HG02981 (cell line): ENCODE results near the gene TSPAN14.
"Not testable (repeated sequence)": the region's sequence is repeated elsewhere in the genome, so short reads cannot be mapped to it uniquely, and the experiment has no call there.

ENCODE experiments used
- ATAC-seq: cut with Tn5 transposase; IDR thresholded peaks from one replicate; pipeline ENCODE4 v1.9.1; 2021; ENCODE audit warnings: mild to moderate bottlenecking, moderate library complexity; ENCODE audit not compliant: unreplicated experiment

Gene TSPAN14

DNA sequence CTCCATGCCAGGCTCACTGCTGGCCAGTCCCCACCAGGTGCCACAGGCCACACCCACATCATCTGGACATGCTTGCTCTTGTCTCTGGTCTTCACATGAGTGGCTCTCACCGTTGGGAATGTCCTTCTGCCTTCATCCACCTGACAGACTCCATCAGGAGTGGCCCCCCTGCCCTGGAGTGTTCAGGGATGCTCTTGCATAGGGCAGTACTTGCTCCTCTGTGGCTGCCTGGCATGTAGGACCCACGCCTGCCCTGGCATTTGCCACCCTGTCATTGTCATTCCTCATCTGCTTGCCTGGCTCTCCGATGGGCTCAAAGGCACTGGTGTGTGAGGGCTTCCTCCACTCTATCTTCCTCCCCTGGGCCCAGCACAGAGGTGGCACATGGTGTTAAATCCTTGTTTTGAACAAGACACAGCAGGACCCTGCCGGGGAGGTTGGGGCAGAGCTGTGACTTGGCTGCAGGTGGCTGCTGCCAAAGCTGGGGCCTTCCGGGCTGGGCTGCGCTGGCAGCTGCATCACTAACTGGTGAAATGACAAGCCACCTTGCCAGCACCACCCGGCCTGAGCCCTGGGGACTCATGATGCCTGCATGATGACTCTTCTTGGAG lies 85.4 kb downstream of the TSPAN14 start:
- no peak for ATAC-seq

DNA sequence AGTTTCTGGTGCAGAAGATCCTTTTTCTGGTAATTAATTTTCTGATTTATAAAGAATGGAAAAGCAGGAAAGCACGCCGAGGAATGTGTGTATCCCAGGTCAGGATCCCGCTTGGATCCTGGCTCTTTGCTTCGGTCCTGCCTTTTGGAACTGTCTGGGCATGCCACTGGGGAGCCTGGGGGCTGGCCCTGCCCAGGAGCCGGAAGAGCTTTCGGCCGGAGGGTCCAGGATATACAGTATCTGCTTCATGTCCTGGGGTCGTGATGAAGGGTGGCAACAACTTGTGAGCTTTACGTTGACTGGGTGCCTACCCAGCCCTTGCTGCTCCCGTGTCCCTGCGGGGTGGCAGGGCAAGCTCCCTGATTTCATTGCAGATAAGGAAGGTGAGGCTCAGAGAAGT lies 86.0 kb downstream of the TSPAN14 start:
- no peak for ATAC-seq

DNA sequence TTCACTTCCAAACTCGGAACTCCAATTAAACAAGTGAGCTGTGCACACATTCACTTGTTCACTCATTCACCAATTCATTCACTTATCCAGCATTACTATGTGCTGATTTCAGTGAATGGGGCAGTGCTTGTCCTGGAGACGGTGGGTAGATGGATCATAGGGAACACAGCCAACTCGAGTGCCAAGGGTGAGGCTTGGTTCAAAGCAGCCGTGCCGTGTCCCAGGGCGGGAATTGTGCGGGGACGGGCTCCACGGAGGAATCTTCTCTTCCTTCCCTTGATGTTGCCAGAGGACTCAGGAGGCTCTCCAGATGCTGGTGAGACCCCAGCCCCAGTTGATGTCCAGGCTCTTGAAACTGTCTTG lies 86.5 kb downstream of the TSPAN14 start:
- no peak for ATAC-seq

DNA sequence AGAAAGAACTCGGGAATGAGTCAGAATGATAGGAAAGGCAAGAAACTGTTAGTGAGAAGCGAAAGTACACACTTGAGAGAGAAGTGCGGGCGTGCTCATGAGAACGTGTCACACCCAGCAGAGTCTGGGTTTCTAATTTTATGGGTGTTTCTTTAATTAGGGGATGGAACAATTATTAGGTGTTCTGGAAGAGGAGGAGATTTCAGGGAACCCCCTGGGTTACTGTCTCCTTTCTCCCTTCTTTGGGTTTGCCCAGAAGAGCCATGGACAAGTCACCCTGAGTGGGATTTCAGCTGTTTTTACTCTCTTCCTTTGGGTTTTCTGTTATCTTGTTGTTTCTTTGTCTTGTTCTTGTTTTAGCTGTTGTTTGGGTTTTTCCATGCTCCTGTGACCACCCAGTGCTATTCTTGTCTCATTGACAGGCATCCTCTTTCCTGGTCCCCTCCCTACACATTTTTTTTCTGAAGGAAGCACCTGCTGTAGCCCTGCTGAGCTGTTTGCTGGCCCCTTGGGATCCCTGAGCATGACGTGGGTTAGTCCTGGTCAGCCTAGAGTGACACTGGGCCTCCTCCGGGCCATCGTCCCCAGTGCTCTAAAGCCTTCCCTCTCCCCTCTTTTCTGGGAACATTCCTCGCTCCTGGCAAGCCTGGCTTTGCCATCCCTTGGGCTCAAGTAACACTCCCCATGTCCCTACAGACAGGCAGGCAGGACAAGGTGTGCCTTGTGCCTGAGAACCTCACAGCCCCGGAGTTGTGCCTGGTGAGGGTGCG lies 87.1 kb downstream of the TSPAN14 start:
- ATAC-seq, result peak; percentile 49

DNA sequence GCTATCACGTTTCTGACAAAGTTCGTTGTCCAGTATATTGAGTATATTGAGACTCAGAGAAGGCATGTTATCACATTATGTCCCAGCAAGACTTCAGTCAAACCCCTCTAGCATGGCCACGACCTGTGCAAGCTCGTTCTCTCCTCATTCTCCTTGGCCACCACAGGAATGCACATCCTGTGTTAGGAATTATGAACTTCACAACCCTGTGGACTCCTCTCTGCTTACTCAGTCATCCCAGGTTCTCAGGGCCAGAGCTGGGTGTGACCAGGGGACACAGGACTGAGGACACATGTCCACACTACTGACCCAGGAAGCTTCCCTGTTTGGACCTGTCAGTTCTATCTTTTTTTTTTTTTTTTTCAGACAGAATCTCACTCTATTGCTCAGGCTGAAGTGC lies 87.9 kb downstream of the TSPAN14 start:
- no peak for ATAC-seq

DNA sequence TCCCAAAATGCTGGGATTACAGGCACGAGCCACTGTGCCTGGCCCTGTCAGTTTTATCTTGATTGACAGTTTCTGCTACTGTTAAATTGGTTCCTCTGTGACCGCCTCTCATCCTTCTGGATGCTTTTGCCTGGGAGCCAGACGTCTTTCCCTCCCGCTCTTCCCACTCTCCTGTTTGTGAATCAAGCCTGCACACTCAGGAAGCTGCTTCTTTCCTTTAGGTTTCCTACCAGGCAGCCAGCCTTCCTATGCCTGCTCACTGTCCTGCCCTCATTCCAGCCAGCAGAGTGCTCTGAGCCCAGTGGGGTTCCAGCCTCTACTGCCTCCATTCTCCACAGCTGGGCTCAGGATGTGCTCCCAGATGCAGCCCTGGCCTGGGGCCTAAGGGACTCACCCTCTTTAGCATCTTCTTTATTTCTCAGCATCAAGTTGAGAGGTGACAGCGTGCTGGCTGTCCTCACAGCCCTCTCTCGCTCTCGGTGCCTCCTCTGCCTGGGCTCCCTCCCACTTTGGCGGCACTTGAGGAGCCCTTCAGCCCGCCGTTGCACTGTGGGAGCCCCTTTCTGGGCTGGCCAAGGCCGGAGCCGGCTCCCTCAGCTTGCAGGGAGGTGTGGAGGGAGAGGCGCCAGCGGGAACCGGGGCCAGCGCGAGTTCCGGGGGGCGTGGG lies 88.7 kb downstream of the TSPAN14 start:
- no peak for ATAC-seq

DNA sequence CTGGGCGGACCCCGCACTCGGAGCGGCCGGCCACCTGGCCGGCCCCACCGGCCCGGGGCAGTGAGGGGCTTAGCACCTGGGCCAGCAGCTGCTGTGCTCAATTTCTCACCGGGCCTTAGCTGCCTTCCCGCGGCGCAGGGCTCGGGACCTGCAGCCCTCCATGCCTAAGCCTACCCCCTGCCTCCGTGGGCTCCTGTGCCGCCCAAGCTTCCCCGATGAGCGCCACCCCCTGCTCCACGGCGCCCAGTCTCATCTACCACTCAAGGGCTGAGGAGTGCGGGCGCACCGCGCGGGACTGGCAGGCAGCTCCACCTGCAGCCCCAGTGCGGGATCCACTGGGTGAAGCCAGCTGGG lies 89.2 kb downstream of the TSPAN14 start:
- ATAC-seq, result not testable (repeated sequence)

DNA sequence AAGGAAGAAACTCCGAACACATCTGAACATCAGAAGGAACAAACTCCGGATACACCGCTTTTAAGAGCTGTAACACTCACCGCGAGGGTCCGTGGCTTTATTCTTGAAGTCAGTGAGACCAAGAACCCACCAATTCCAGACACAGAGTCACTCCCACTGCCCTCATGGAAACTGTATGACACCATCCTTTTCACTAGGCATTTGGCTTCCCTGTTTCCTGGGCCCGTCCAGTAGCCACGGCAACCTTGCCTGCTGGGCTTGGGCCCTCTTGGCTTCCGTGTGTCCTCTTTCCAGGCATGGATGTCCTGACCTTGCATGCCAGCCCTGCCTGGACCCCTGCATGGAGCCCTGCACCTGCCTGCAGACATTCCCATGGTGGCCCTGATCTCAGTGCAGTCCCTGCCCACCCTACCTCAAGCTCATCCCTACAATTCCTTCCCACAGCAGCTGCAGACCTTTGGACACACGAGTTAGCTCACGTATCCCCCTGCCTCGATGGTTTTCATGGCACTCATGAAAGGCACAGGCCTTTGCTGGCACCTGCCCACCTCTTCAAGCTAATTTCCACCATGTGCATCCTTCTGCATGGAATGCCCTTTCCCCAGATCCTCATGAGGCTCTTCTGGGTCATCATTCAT lies 90.3 kb downstream of the TSPAN14 start:
- ATAC-seq, result no peak

DNA sequence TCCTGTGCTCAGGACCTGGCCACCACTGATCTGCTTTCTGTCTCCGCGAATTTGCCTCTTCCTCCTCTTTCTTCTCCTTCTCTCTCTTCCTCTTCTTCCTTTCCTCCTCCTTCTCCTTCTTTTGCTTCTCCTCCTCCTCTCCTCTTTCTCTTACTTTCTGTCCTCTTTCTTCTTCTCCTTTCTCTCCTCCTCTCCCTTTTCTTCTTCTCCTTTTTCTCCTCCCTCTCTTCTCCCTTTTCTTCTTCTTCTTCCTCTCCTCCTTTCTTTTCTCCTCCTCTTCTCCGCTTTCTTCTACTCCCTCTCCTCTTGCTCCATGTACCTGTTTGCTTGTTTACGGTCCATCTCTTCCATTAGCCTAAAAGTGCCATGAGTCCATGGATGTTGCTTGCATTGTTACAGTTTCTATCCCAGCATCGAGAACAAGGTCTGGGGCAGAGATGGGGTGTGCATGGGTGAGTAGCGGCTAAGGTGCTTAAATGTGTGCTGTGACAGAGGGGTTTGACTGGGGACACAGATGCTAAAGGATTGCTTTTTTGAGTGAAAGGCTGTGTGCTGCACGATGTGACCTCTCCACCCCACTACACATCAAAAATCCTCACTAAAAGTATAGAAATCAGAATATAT lies 91.3 kb downstream of the TSPAN14 start:
- ATAC-seq, result no peak

DNA sequence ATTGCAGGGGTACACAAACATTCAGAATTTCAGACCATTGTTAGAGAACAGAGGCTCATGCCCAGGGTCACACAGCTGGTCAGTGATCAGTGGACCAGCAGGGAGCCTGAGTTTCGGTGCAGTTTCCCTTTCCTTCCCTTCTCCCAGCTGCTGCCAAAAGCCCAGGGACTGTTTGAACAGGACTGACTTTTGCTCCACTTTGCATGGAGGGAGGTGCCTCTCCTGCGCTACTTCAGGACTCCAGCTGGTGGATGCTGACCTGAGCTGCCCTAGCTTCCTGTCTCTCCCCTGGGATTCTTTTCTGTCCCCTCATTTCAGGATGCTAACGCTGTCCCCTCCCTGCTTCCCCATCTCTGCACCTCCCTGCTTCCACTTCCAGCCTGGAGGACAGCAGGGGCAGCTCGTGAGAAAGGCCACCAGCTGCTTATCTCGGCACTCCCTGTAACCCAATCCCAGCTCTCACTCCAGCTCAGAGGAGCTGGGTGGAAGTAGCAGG lies 98.1 kb downstream of the TSPAN14 start:
- ATAC-seq, result no peak

DNA sequence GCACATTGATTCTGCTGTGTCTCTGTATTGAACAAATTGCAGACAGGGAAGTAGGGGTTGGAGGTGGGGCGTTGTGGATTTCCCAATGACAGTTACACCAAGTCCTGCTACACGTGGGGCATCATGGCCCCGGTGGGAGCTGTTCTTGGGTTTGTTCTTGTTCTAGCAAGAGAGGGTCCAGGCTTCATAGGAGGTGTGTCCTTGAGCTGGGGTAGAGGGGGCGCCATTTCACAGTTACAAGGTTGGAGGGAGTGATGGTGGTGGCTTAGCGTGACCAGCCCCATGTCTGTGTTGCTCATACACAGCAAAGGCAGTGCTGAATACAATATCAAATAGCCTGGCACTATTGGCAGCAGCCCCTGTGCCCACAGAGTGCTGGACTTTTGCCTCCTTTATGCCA lies 99.3 kb downstream of the TSPAN14 start:
- ATAC-seq, result no peak

DNA sequence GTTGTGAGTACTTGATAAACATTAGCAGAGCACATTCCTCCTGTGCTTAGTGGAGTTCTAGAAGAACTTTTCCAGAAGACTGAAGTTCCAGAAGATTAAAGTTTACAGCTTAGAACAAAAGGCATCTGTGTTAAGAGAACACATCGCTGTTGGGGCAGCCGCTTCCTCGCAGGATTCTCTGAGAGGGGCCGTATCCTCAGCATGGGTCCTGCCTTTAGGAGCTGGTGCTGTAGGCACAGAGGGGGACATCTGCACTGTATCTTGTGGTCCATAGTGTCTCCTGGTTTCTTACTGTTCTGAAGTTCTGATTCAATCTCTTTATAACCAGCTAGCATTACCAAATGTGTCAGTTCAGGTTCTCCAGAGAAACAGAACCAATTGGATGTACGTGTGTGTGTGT lies 99.9 kb downstream of the TSPAN14 start:
- ATAC-seq, result no peak

DNA sequence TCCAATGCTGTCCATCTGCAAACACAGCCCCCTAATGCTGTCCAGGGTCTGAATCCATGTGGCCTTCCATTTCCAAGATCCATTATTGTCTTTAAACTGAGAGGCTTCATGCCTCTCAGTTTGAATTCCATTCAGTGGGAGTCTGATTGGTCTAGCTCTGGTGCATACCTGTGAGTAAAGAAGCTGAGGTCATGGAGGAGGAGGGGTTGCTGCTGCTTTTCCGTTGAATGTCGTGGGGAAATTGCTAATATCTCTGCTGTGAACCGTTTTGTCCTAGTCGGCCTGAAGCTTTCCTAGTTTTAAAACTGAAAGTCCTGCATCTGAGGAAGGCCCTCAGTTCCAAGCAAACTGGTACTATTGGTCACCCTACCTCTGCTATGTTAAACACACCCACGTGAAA lies 101.3 kb downstream of the TSPAN14 start:
- no peak for ATAC-seq

DNA sequence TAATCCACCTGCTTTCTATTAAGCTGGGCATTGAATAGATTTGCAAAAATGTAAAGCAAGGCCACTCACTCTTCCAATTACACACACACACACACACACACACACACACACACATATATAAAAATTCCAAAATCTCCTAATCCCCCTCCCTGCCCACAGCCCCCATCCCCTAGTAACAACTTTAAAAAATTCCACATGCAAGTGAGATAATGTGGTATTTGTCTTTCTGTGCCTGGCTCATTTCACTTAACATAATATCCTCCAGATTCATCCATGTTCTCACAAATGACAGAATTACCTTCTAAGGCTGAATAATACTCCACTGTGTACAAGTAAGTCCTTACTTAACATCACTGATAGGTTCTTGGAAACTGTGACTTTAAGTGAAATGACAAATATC lies 107.8 kb downstream of the TSPAN14 start:
- no peak for ATAC-seq

DNA sequence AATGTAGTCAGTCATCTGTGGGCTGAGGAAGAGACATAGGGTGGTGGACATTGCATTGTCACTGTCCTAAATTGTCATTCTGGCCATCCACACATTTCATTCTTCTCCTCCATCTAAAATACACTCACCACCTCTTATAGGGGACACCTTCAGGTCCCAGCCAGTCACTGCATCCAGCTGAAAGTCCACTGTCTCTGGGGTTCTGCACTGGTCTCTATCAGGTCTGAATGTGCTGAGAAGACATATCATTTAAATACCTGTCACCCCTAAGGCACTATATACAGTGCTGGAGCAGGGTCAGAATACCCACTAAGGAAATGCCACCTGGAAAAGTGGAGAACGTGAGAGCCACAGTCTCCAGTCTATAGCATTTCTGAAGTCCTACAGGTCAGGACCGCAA lies 113.2 kb downstream of the TSPAN14 start:
- no peak for ATAC-seq

DNA sequence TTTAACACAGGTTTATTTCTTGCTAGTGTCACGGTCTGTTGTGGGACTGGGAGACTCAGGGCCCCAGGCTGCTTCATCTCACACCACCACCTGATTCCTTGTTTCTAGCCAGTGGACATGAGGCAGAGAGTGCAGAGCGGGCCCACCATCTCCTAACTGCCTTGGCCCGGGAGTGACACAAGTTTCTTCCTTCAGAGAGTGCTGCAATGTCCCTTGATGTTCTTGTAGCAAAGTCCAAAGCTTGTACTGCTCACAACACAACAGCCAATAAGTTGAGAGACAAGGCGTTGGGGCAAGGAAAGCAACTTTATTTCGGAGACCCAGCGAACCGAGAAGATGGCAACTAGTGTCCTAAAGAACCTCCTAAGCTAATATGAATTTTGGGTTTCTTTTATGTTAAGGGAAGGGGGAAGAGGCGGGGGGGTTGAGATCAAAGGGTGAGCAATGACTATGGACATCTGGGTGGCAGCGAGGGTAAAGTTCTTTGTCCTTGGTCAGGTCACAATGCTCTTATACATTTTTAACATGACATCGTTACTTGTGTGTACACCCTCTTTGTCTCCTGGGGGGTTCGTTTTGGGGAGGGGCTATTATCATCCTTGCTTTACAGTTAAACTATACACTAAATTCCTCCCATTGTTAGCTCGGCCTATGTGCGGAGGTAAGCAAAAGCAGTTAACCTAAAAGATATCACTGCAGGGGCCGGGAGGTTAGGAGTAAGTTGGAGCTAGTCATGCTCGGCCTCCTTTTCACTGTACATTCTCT lies 115.2 kb downstream of the TSPAN14 start:
- ATAC-seq, result no peak

DNA sequence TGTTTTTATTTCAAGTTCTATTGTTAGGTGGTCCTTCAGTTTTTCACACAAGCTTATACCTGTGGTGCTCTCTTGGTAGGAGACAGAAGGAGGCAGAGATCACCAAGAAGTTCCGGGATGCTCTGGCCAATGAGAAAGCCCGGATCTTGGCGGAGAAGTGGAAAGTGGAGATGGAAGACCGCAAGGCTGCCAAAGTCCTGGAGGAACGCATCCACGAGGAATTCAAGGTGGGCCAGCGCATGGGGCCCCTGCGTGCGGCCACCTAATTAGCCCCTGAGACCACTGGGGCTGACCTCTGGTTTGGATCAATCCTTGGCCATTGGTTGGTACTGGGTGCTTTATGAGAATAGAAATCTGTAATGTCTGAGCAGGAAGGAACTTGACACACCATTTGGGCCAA lies 117.2 kb downstream of the TSPAN14 start:
- no peak for ATAC-seq

DNA sequence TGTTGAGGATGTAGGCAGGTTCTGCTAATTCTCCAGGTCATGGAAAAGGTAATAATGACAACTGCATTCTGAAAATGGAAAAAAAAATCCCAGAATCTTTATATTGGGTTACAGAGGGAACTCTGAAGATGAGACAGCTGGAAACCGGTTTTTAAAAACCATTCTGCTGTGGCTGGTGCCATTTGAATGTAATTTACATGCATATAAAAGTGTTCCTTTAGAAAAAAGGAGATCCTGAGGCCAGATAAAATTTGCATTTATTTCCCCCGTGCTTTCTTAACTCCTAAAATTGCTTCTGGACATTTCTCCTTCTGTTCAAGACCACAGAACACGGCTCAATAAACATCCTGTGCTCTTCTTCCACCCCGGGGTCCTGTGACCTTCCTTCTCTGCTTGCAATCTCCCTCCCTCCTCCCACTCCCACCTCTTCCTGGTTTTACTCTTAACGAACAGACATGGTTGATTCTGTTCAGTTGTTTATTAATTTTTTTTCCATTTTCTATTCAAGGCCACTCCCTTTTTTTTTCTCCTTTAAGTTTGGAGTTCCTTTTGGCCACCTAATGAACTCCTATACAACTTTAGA lies 125.2 kb downstream of the TSPAN14 start:
- no peak for ATAC-seq

DNA sequence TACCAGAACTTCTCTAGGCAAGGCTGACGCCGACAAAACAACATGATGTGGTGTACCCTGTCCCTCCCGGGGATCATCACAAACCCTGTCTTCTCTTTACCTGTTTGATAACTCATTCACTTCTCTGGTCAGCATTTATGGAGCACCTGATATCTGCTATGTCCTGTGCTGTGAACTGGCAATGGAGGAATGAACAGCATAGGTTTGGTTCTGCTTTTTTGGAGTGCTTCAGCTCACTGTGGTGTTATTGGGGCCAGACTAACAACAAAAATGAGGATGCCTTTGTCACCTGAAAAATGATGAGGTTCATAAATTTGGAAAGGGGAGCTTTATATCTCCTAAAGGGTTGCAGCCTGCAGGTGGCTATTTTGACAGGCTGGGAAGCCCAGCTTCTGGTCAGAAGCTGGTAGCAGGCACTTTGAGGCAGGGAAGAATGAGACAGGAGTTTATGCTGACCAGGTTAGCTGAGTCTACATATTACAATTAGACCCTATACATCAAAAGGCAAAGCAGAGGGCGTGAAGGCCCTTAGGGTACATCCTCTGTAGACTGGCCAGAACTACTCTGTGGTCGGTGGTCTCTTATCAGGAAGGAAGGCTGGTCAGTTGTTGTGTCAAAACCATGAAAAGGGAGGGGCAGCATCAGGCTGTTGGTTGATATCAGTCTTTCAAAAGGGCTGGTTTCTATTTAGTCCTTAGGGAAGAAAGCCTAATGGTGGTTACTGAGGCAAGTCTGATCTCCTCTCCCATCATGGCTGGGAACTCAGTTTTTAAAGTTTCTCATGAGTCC lies 125.9 kb downstream of the TSPAN14 start:
- no peak for ATAC-seq
